Esophagus mucosa (tissue), 1 donor: Measurements from ENCODE around the gene ZKSCAN5. TPM values are rescaled to one million over a fixed set of nuclear protein-coding genes. Genes with fewer than 3 reads are reported as not detected.

Source experiments
- total RNA-seq: library from RNA; stranded (reverse); gene quantifications from one replicate; pipeline ENCODE4 v1.2.4, GENCODE V29; 2023
- donor health status: DM: yes; HTN: yes; CAD: no.

ZKSCAN5 gene
- total RNA-seq, 1 donor from 2014 or later: 3.3 TPM

Other genes starting within 250 kb of the ZKSCAN5 start
- not detected for gene MYH16, start 231.8 kb upstream of the ZKSCAN5 start, total RNA-seq
- 182 TPM for gene ARPC1A, start 178.8 kb upstream of the ZKSCAN5 start, total RNA-seq
- gene ARPC1B, start 129.9 kb upstream of the ZKSCAN5 start, total RNA-seq: 53.0 TPM
- 94.4 TPM for gene PDAP1, start 96.1 kb upstream of the ZKSCAN5 start, total RNA-seq
- gene BUD31, start 95.7 kb upstream of the ZKSCAN5 start, total RNA-seq: 98.9 TPM
- 4.0 TPM for gene PTCD1, start 65.9 kb upstream of the ZKSCAN5 start, total RNA-seq
- gene CPSF4, start 65.7 kb upstream of the ZKSCAN5 start, total RNA-seq: 23.8 TPM
- gene ATP5MF, start 38.5 kb upstream of the ZKSCAN5 start, total RNA-seq: 409 TPM
- gene ZNF789, start 31.8 kb upstream of the ZKSCAN5 start, total RNA-seq: 4.2 TPM
- 15.4 TPM for gene ZNF394, start 4.4 kb upstream of the ZKSCAN5 start, total RNA-seq
- 3.3 TPM for gene FAM200A, start 47.5 kb downstream of the ZKSCAN5 start, total RNA-seq
- gene ZNF655, start 54.0 kb downstream of the ZKSCAN5 start, total RNA-seq: 49.9 TPM
- 1.00 TPM for gene TMEM225B, start 93.6 kb downstream of the ZKSCAN5 start, total RNA-seq
- gene ZSCAN25, start 112.3 kb downstream of the ZKSCAN5 start, total RNA-seq: 9.6 TPM
- gene CYP3A5, start 175.3 kb downstream of the ZKSCAN5 start, total RNA-seq: 26.4 TPM
- not detected for gene CYP3A7, start 230.5 kb downstream of the ZKSCAN5 start, total RNA-seq